OCI-LY1 (cell line): ENCODE measurements around the gene MROH9.

Experiments used
- CTCF ChIP-seq: fragments of 200-600 bp; sonication (generic), shearing (Covaris generic); IDR thresholded peaks from 2 replicates; pipeline ENCODE4 v1.5.1; 2017; ENCODE audit warnings: mild to moderate bottlenecking, antibody characterized with exemption, low read length, moderate library complexity, mixed read lengths
- EZH2 ChIP-seq: fragments of 200-600 bp; sonication (generic), shearing (Covaris generic); IDR thresholded peaks from 2 replicates; pipeline ENCODE4 v1.8.0; 2017; ENCODE audit warnings: borderline replicate concordance, mixed run types, mild to moderate bottlenecking, antibody characterized with exemption, low read length, moderate library complexity, mixed read lengths

GRCh38 chr1:171081763-171082201 is 146.4 kb downstream of the MROH9 start:
- TF ChIP-seq EZH2, result no peak
- TF ChIP-seq CTCF, result no peak
